Measurements from ENCODE around the gene KNL1. TPM values are rescaled to one million over a fixed set of nuclear protein-coding genes. Genes with fewer than 3 reads are reported as not detected.

Gene KNL1
- total RNA-seq, 1 experiment from 2014 or later = 19.7 TPM

- no CpG with 5 or more reads among the region's 2 CpGs for whole genome bisulfite sequencing (ENCODE audit: extremely low coverage, insufficient read length, low lambda C conversion rate)
- Mint-ChIP-seq H3K9me3 (peaks cover 3 to 4% of the 10 kb centered on the region in 2 experiments; a peak in 3 of 5 replicates), H3K36me3 (ENCODE audit: insufficient read depth in 1 of 3, low read depth in 3 of 3) (no peaks in the 10 kb centered on the region), H3K4me3 (0 out of 5 replicates have a peak overlapping the region, but pooled peaks of 1 of the 2 experiments have one; percentile 30), H3K4me1 (peaks cover 23 to 25% of the 10 kb centered on the region in 2 experiments), H3K27ac (no peak overlapping the region), H3K27me3 (ENCODE audit: low read depth) (peaks cover 2% of the 10 kb centered on the region)
- H2BK120ac ChIP-seq (ENCODE audit: low read depth, low read length, poor library complexity, severe bottlenecking) = no peak overlapping the region
- H4K5ac ChIP-seq (ENCODE audit: insufficient read length, low read depth, low read length) = no peak overlapping the region
- no peak overlapping the region for H3K56ac ChIP-seq (ENCODE audit: insufficient read length, low read depth, low read length)
- no peak for TF ChIP-seq CTCF (conservative IDR thresholded peaks at IDR 0.05)
- H4K91ac ChIP-seq (ENCODE audit: insufficient read length, low read depth, low read length) = no peak overlapping the region
- peaks cover 3% of the 10 kb centered on the region for H3K23me2 ChIP-seq (ENCODE audit: insufficient read length, low read depth, low read length, poor library complexity, severe bottlenecking)
- H3K23ac ChIP-seq (ENCODE audit: insufficient read length, low read depth, low read length) = no peak overlapping the region
- H2BK12ac ChIP-seq (ENCODE audit: insufficient read length, low read depth, low read length) = no peak overlapping the region
- H2BK5ac ChIP-seq (ENCODE audit: insufficient read length, low read length) = no peak overlapping the region
- H3K4me2 ChIP-seq (ENCODE audit: insufficient read depth, insufficient read length, low read length) = no peak overlapping the region
- no peaks in the 10 kb centered on the region for H3K9me3 ChIP-seq (ENCODE audit: control insufficient read depth, low read depth, low read length)
- H3K79me1 ChIP-seq (ENCODE audit: insufficient read depth, low read depth, low read length, poor library complexity, severe bottlenecking) = no peaks in the 10 kb centered on the region
- H4K8ac ChIP-seq (replicated peaks; ENCODE audit: insufficient read length, low read depth, low read length) = no peak overlapping the region
- no peak overlapping the region for H3K4ac ChIP-seq (ENCODE audit: low read depth, low read length)
- H3K4me1 ChIP-seq (ENCODE audit: insufficient read depth, low read length) = no peaks in the 10 kb centered on the region; the same call in 1 of the 2 replicates
- no peaks in the 10 kb centered on the region for H3K27me3 ChIP-seq (ENCODE audit: insufficient read depth, low read length)
- H3K18ac ChIP-seq (ENCODE audit: insufficient read length, low read depth, low read length) = no peak overlapping the region
- no peak for DNase-seq
- H4K20me1 ChIP-seq (ENCODE audit: control insufficient read depth, insufficient read depth, insufficient read length) = no peaks in the 10 kb centered on the region
- H3K14ac ChIP-seq (ENCODE audit: insufficient read depth, low read length) = no peak overlapping the region
- H2AK5ac ChIP-seq (ENCODE audit: insufficient read length, low read length) = no peak overlapping the region
- H3T11ph ChIP-seq (ENCODE audit: low read length) = no peak overlapping the region
- H3K27ac ChIP-seq (ENCODE audit: insufficient read length, low read depth, low read length) = no peak overlapping the region
- H2BK20ac ChIP-seq (ENCODE audit: low read depth, low read length, poor library complexity, severe bottlenecking) = no peak overlapping the region
- no peak overlapping the region for H2BK15ac ChIP-seq (ENCODE audit: low read depth, low read length)
- H3K79me2 ChIP-seq (ENCODE audit: insufficient read depth, low read length) = no peaks in the 10 kb centered on the region; the same call in 1 of the 2 replicates
- no peak overlapping the region for H2AFZ ChIP-seq (ENCODE audit: low read length)
- no peak overlapping the region for H3K9ac ChIP-seq (ENCODE audit: extremely low read depth, insufficient read length, low read length)
Measured at GRCh38 chr15:40593165-40593564, 884 bp upstream of the KNL1 start.
